Measurements from ENCODE around the gene C3orf20. TPM values are rescaled to one million over a fixed set of nuclear protein-coding genes. Genes with fewer than 3 reads are reported as not detected.

C3orf20 gene
- total and polyA plus RNA-seq, 2 of the 13 experiments (the other 11 are each of a cell fraction or from before 2014, with no cell fraction given) = 0.03 to 0.04 TPM

- TF ChIP-seq ZSCAN30 (CRISPR knock-in tag; IDR thresholded peaks at IDR 0.05) (no peak), ZNF629 (CRISPR knock-in tag; conservative IDR thresholded peaks at IDR 0.05) (peak; percentile 55; the same call in 1 of the 2 replicates)
These were observed 28.3 kb downstream of the C3orf20 start for GRCh38 chr3:14703128-14703750.

DNA sequence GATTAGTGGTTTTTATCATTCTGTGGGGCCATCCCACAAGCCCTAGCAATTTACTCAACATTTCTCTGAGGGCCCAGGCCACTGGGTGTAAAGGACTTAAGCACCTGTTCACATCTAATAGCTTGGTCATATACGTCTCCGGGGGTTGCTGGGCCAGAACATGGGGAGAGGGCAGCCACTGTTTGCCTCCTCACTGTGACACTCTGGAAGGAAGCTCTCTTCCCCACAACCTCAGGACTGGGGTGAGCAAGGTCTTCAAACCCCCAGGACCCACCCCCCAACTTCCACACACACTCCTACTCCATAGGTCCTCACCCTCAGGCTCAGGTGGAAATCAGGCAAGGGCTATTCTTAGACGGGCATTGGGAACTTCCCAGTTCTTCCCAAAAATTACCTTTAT, 28.9 kb downstream of the C3orf20 start:
- in situ Hi-C loops (cut with HindIII; ENCODE audit: extremely low pct_ligation_motif_present, low pct_unique_long_range_greater_than_20kb) = no loop called here
- Histone ChIP-seq H3K9me3 (ENCODE audit: low read length) (no peaks in the 10 kb centered on the region), H3K4me1 (ENCODE audit: insufficient read depth, low read length) (no peaks in the 10 kb centered on the region), H3K27ac (ENCODE audit: extremely low read length, insufficient read depth, low read length) (no peak overlapping the region), H4K20me1 (ENCODE audit: insufficient read depth, low read length) (no peaks in the 10 kb centered on the region), H3K79me2 (ENCODE audit: insufficient read depth, low read length) (no peaks in the 10 kb centered on the region), H3K27me3 (ENCODE audit: control insufficient read depth in 1 of 2, insufficient read depth in 2 of 2, low read length in 2 of 2) (no peaks in the 10 kb centered on the region; a peak in 1 of 5 replicates), H3K9ac (ENCODE audit: insufficient read depth, low read depth, low read length) (no peak overlapping the region), H3K36me3 (replicated peaks in 1 of 2; ENCODE audit: control insufficient read depth in 1 of 2, insufficient read depth in 2 of 2, low read length in 2 of 2) (no peaks in the 10 kb centered on the region), H2AFZ (ENCODE audit: low read length) (no peak overlapping the region), H3K4me2 (ENCODE audit: low read depth, low read length) (no peak overlapping the region), H3K4me3 (replicated peaks in 1 of 3; ENCODE audit: insufficient read depth in 1 of 3, low read depth in 2 of 3, low read length in 3 of 3) (no peak overlapping the region)
- ATAC-seq = no peak
- FAIRE-seq = no peak
- intact Hi-C loops (cut with micrococcal nuclease; ENCODE audit: unreplicated experiment) = loop anchor here (5.0 kb wide), 1 partner anchor 904 kb away; no protein-coding TSS in a partner anchor
- DNase-seq (ENCODE audit: low spot score) = no peak
- BruUV-seq (replicated peaks) = no TSS peak
- ChIA-PET POLR2A (no interaction called here), CTCF (ENCODE audit: low intra/inter-chr PET ratio, low total read pairs) (no interaction called here)
- WGBS (ENCODE audit: low lambda C conversion rate) = 75% methylated on average over 1 of the region's 3 CpGs
- TF ChIP-seq ZNF432 (CRISPR knock-in tag; IDR thresholded peaks at IDR 0.05; ENCODE audit: borderline replicate concordance) (no peak), ARNT (IDR thresholded peaks at IDR 0.05) (no peak), CC2D1A (CRISPR knock-in tag; IDR thresholded peaks at IDR 0.05) (no peak), ZNF329 (CRISPR knock-in tag; IDR thresholded peaks at IDR 0.05; ENCODE audit: low read depth) (no peak), DDIT3 (CRISPR knock-in tag; IDR thresholded peaks at IDR 0.05) (no peak)
- TF ChIP-seq, protein P1, sequence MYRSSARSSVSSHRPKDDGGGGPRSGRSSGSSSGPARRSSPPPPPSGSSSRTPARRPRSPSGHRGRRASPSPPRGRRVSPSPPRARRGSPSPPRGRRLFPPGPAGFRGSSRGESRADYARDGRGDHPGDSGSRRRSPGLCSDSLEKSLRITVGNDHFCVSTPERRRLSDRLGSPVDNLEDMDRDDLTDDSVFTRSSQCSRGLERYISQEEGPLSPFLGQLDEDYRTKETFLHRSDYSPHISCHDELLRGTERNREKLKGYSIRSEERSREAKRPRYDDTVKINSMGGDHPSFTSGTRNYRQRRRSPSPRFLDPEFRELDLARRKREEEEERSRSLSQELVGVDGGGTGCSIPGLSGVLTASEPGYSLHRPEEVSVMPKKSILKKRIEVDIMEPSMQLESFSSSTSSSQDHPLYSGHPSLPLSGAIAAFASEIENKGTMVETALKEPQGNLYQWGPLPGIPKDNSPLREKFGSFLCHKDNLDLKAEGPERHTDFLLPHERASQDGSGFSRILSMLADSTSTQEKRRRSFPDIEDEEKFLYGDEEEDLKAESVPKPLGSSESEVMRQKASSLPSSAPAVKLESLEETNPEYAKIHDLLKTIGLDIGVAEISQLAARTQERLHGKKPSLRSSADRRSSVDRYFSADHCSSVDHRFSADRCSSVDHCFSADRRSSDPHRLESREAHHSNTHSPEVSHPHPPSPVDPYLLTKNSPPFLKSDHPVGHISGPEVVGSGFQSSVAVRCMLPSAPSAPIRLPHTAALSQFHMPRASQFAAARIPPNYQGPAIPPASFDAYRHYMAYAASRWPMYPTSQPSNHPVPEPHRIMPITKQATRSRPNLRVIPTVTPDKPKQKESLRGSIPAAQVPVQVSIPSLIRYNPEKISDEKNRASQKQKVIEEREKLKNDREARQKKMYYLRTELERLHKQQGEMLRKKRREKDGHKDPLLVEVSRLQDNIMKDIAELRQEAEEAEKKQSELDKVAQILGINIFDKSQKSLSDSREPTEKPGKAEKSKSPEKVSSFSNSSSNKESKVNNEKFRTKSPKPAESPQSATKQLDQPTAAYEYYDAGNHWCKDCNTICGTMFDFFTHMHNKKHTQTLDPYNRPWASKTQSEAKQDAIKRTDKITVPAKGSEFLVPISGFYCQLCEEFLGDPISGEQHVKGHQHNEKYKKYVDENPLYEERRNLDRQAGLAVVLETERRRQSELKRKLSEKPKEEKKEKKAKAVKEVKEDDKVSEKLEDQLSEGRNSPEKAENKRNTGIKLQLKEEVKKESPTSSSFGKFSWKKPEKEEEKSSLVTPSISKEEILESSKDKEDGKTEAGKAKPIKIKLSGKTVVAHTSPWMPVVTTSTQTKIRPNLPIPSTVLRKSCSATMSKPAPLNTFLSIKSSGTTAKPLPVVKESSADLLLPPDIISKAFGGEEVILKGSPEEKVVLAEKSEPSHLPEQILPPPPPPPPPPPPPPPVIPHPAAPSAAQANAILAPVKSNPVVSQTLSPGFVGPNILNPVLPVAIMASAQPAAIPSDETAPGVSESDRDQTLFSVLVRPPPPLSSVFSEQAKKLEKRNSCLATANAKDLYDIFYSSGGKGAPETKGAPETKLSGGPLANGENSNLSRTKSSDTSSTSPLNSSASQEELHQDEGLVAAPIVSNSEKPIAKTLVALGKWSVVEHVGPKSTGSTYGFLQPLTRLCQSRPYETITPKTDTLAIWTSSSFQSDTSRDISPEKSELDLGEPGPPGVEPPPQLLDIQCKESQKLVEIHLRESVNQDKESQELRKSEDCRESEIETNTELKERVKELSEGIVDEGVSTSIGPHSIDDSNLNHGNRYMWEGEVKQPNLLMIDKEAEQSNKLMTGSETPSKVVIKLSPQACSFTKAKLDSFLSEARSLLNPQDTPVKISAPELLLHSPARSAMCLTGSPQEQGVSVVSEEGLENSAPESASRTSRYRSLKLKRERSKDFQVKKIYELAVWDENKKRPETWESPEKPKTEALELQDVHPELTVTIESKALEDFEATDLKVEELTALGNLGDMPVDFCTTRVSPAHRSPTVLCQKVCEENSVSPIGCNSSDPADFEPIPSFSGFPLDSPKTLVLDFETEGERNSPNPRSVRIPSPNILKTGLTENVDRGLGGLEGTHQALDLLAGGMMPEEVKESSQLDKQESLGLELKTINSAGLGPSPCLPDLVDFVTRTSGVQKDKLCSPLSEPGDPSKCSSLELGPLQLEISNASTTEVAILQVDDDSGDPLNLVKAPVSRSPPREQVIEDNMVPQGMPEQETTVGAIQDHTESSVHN (CRISPR knock-in tag; IDR thresholded peaks at IDR 0.05) = no peak

More at GRCh38 chr3:14703128-14703750, 28.3 kb downstream of the C3orf20 start:
- POLR2A ChIA-PET = no interaction called here
- DNase-seq (ENCODE audit: low spot score) (no peak), ATAC-seq (no peak), FAIRE-seq (no peak)
- Histone ChIP-seq H3K27me3 (ENCODE audit: control insufficient read depth in 1 of 2, insufficient read depth in 2 of 2, low read length in 2 of 2) (no peaks in the 10 kb centered on the region; a peak in 1 of 5 replicates), H2AFZ (ENCODE audit: low read length) (no peak overlapping the region), H3K4me3 (replicated peaks in 1 of 3; ENCODE audit: insufficient read depth in 1 of 3, low read depth in 2 of 3, low read length in 3 of 3) (no peak overlapping the region), H4K20me1 (ENCODE audit: insufficient read depth, low read length) (no peaks in the 10 kb centered on the region), H3K27ac (ENCODE audit: extremely low read length, insufficient read depth, low read length) (no peak overlapping the region), H3K79me2 (ENCODE audit: insufficient read depth, low read length) (no peaks in the 10 kb centered on the region), H3K4me2 (ENCODE audit: low read depth, low read length) (no peak overlapping the region), H3K36me3 (replicated peaks in 1 of 2; ENCODE audit: control insufficient read depth in 1 of 2, insufficient read depth in 2 of 2, low read length in 2 of 2) (no peaks in the 10 kb centered on the region), H3K4me1 (ENCODE audit: insufficient read depth, low read length) (no peaks in the 10 kb centered on the region), H3K9ac (ENCODE audit: insufficient read depth, low read depth, low read length) (no peak overlapping the region), H3K9me3 (ENCODE audit: low read length) (no peaks in the 10 kb centered on the region)
- CTCF ChIA-PET (ENCODE audit: low intra/inter-chr PET ratio, low total read pairs) = no interaction called here
- no TSS peak for BruUV-seq (replicated peaks)
- in situ Hi-C loops (cut with HindIII; ENCODE audit: extremely low pct_ligation_motif_present, low pct_unique_long_range_greater_than_20kb) (no loop called here), intact Hi-C loops (cut with micrococcal nuclease; ENCODE audit: unreplicated experiment) (loop anchor here (5.0 kb wide), 1 partner anchor 904 kb away; no protein-coding TSS in a partner anchor)
- WGBS (ENCODE audit: low lambda C conversion rate) = 33% methylated on average over 6 of the region's 9 CpGs

All from HepG2 (cell line).